GM21723 (cell line): ENCODE measurements around the gene CLMN.
"Not testable (repeated sequence)": the region's sequence is repeated elsewhere in the genome, so short reads cannot be mapped to it uniquely, and the experiment has no call there.

Source experiments
- ATAC-seq: cut with Tn5 transposase; IDR thresholded peaks from one replicate; pipeline ENCODE4 v1.9.1; 2021; ENCODE audit warnings: mild to moderate bottlenecking, moderate library complexity; ENCODE audit not compliant: unreplicated experiment

CLMN gene

DNA sequence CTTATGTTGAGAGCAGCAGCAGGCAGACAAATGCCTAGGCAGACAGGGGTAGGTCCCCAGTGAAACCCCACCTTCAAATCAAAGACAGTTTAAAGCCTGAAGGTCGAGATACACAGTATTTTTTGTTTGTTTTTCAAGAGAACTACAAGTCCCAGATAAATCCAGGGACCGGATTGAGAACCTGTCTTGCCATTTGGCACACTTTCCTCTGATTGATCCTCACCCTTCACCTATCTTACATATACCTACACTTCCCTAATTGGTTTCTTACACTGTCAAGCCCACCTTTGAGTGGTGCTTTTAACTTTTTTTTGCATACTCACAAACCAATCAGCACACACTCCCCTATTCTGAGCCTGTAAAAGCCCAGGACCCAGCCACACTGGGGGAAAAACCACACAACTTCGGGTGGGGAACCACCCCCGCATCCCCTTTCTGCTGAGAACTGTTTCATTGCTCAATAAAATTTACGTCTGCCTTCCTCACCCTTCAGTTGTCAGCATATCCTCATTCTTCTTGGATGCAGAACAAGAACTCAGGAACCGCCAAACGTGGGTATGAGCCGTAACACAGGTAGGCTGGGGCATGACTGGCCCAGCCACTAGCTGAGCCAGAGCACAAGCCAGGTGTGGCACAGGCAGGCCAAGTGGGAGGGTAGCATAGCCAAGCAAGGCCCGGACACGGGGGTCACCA is 173.5 kb downstream of the CLMN start:
- no peak for ATAC-seq

DNA sequence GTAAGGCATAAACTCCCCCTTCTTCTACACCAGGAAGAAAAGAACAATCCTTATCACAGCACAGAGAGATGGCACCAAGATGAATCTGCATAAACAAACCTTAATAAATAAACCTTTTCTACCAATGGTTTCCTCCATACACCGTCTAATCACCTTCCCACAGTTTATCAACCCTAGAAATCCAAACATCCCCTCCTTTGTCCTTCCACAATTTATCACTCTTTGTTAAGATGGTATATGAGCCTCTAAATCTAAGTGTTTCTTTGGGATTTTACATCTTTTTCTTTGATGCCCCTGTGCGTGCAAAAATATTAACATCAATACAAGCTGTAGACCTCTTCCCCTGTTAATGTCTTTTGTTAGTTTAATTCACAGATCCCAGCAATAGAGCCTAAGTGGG is 174.9 kb downstream of the CLMN start:
- ATAC-seq: no peak

DNA sequence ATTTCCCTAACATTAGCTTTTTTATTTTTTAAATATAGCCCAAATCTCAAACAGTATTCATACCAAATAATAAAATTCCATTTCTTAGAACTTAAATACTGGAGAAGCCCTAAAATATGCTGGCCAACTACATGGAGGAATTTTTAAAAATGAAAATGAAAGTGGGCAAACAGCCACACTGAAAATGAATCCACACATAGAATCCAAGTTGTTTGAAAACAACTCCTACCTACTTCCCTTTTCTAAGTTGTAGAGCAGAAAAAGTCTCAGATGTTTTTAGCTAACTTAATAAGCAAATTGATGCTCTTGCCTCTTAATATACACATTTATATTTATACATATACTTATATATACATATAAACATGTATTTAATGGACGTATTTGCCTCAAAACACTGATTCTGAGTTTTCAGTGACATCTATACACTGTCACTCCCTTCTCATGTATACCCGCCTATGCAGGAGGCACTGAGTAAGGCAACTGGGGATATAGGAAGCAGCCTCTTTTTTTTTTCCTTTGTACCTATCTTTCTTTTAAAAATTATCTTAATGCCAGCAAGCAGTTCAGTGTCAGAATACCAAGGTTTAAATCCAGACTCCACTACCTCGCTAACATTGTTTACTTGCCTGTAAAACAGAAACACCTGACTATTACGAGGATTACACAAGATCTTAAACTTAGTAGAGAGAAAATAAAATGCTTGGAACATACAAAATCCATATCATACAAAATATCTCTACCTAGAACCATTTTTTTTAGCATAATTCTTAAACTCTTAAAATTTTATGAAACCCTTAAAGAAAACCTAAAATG is 175.7 kb downstream of the CLMN start:
- peak; percentile 58 for ATAC-seq

DNA sequence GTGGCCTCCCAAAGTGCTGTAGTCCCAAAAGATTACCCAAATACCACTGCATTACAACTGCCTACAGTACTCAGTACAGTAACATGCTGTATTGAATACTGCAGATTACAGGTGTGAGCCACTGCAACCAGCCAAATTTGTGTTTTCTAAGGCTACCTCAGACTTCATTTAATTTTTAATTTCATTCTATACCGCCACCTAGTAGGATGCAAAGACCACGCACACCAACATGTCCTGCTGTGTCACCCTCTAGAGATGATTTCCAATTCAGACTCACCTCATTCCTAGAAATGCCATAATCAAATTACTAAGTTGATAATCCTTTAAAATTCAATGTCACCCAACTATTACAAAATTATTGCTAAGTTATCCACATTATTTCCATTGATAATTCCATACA is 177.5 kb downstream of the CLMN start:
- ATAC-seq: no peak

DNA sequence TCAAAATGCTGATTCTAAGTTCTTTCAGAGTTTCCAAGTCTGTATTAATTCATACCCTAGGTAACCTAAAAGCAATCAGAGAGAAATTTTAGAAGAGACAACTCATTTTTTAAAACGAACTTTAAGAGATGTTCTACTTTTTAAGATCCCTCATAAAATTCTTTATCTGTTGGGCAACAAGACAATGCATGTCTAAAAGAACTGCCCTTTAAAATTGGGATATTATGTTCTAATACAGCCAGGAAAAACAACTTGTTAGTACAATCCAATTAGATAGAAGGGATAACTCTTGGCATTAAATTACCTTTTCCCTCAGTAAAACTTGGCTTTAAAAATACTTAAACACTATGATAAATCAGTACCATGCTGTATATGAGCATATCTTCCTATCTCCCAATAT is 178.0 kb downstream of the CLMN start:
- ATAC-seq: no peak

DNA sequence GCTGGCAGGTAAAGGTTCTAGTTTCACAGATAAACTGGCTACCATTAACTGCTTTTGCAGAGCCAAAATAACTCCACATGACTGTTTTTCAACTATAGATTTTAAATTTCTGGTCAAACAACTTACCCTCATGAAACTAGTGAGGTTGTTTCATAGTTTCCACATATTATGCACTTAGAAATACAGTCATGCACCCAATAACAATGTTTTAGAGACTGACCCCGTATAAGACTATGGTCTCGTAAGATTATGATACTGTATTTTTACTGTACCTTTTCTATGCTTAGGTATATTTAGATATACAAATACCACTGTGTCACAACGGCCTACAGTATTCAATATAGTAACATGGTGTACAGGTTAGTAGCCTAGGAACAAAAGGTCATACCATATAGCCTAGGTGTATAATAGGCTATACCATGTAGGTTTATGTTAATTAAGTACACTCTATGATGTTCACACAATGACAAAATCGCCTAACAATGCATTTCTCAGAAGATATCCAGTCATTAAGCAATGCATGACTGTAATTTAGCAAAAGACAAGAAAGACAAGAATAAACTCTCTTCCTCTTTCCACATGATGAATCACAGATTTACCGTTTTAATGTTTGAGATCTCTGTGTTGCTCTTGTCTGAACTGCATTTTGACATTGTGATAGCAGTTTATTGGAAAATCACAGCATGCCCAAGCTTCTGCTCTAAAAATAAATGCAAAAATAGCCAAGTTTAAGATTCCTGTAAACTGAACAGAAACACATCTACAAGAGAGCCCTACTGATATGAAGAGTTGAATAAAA is 179.4 kb downstream of the CLMN start:
- ATAC-seq: no peak

DNA sequence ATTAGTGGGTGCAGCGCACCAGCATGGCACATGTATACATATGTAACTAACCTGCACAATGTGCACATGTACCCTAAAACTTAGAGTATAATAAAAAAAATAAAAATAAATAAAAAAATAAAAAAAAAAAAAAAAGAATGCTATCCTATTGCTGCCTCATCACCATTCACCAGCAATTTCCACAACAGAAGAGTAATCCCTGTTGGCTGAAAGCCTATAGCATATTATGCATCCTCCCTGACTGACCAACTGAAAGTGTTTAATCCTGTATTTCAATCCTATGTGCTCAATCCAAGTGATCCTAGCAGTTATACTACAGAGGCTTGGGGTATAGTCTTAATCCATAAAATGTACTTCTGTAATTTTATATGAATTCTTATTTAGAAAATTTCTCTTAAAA is 180.8 kb downstream of the CLMN start:
- no peak for ATAC-seq

DNA sequence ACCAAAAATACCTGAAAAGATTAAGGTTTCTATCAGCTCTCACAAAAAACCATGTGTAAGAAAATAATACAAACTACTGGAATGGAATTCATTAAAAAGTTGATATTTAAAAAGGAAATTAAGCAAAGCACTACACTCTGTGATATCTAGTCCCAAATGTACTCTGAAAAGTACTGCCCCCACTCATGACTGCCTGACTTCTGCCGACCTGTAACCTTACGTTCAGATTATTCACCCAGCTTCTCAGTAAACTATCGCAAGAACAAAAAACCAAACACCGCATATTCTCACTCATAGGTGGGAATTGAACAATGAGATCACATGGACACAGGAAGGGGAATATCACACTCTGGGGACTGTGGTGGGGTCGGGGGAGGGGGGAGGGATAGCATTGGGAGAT is 181.3 kb downstream of the CLMN start:
- ATAC-seq: not testable (repeated sequence)

DNA sequence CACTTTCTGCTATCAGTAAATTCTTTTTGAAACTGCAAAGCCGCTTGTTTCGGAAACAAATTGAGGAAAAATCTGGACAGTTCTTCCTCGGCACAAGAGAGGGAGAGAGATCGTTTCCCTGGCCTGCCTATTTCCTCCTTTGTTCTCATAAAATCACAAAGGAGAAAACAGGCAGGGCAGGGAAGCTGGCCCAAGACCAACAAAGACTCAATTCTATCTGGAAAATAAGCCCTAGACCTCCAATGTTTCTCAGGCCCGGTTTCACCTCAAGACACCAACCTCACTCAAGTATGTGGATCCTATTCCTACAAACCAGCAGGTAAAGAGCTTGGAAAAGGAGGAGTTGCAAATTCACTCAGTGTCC is 181.9 kb downstream of the CLMN start:
- no peak for ATAC-seq

DNA sequence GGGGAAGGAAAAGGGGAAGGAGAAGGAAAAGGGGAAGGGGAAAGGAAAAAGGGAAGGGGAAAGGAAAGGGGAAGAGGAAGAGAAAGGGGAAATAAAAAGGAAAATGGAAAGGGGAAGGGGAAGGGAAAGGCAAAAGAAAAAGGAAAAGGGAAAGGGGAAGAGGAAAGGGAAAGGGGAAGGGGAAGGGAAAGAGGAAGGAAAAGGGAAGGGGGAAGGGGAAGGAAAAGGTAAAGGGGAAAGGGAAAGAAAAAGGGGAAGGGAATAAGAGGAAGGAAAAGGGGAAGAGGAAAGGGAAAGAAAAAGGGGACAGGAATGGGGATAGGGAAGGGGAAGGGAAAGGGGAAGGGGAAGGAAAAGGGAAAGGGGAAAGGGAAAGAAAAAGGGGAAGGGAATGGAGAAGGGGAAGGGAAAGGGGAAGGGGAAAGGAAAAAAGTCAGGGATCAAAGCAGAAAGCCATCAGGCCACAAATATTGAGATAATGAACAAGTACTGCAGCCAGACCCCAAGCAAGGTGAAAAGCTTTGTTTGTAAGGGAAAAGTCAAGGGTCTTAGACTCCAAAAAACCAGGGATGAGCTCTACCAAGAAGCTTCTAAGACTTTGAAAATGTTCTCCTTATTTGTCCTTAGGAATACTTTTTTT is 182.4 kb downstream of the CLMN start:
- no peak for ATAC-seq

DNA sequence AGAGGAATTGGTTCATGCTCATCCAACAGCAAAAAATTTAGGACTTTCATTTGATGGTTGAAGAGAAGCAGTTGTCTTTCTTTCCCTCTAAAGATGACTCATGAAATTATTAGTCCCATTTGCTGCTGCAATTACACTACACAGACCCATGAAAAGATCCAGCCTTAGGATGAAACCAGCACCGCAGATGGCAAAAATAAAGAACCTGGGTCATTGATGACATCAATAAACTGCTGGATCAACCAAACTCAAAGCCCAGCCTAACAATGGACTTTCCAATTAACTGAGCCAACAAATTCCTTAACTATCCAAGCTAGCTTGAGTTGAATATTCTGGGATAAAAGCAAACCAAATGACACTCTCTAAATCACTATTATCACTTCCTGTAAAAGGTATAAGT is 183.1 kb downstream of the CLMN start:
- ATAC-seq: no peak

DNA sequence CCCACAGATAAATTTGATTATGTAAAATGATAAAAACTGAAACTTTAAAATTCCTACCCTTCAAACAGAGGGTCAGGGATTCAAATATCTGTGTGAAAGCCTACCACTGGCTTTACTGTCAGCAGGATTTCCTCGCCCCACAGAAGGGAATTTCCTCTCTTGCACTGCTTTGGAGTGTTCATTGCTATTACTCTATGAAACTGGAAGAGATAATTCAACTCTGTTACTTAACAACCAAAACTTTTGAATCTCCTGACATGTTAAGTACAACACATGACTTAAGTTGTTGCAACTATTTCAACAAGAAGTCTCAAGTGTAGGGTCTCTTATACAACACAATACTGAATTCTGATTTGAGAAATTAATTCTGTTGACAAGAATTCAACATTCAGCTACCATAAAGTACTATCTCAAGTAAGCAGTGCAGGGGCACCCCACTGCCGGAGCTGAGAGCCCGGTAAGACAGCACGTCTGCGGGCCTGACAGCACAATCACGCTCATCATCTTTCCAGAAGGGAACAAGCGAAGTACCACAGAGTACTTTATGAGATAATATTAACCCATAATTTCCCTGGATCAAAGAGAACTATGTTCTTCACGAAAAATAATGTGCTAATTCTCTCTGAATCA is 185.3 kb downstream of the CLMN start:
- ATAC-seq: no peak

DNA sequence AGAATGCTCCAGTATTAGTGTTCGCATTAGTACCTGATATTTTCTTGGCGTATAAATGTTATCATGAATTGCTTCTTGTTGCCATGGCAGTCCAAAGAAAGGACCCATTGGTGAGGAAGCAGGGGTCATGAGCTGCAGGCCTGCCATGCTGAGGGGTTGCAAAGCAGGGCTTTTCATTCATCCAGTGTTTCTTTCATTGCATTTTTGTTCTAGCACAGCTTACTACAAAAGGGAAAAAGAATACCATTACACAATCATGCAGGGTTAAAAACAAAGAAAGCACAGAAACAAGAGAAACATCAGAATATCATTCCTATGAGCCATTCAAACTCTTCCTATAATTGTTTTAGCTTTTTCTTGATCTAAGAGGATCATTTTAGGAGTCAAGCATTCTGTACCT is 186.4 kb downstream of the CLMN start:
- ATAC-seq: no peak

DNA sequence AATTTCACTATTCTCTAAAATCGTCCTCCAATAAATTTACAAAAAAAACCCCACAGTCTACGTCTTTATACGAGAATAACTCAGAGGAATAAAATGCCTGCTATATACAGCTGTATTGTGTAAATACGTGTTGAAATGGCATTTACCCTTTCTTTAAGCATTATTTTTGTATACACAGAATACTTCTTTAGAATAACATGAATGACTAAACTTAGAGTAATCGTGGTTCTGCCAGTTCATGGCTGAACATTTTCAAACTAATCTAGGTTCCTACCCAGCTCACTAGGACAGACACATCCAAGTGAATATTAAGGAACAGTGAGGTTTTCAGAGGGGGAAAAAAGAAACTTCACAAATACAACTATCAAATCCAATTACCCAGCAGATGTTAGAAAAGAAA is 186.9 kb downstream of the CLMN start:
- no peak for ATAC-seq
